Body of pancreas (tissue), 4 donors: ENCODE measurements around the gene ADGRV1. TPM values are rescaled to one million over a fixed set of nuclear protein-coding genes. Genes with fewer than 3 reads are reported as not detected.

Experiments used
- ATAC-seq: fragments of 150-250 bp; one replicate; pipeline ENCODE4 v1.9.1; 2016
- DNase-seq, 4 donors: peaks; one replicate each; pipeline ENCODE4 v3.0.0-alpha.2; 2019
- H3K27ac ChIP-seq, 4 donors: fragments of 200-600 bp; sonication (generic); 1 replicate in 3 of 4; 2 replicates in 1 of 4; pipeline versions ENCODE4 v1.5.1 to v1.6.1; 2016 to 2019; ENCODE audit warnings: mild to moderate bottlenecking in 1 of 4, mixed read lengths in 1 of 4, moderate library complexity in 1 of 4
- H3K27me3 ChIP-seq, 2 donors: fragments of 200-600 bp; sonication (generic); one replicate each; pipeline ENCODE4 v1.6.0; 2016; ENCODE audit warnings: mild to moderate bottlenecking in 1 of 2
- H3K36me3 ChIP-seq, 2 donors: fragments of 200-600 bp; sonication (generic); replicated peaks in 1 of 2; 2 replicates each; pipeline ENCODE4 v1.5.1; 2016; ENCODE audit warnings: low read depth in 2 of 2; ENCODE audit not compliant: insufficient read depth in 1 of 2
- H3K4me1 ChIP-seq: fragments of 200-600 bp; sonication (generic); one replicate; pipeline ENCODE4 v1.6.0; 2016
- H3K4me3 ChIP-seq, 2 donors: fragments of 200-600 bp; sonication (generic); 1 replicate in 1 of 2; 2 replicates in 1 of 2; pipeline ENCODE4 v1.5.1; 2016 to 2019
- H3K9me3 ChIP-seq, 3 donors: fragments of 200-600 bp; sonication (generic); 1 replicate in 2 of 3; 2 replicates in 1 of 3; pipeline ENCODE4 v1.5.1; 2016
- CTCF ChIP-seq, 7 experiments: fragments of 450-650 bp in 4 of 7; fragments of 200-600 bp in 3 of 7; sonication (generic) in 3 of 7; IDR thresholded peaks; one replicate each; pipeline ENCODE4 v1.5.1; 2016 to 2019; ENCODE audit warnings: antibody characterized with exemption in 7 of 7
- POLR2A ChIP-seq, 3 donors: fragments of 450-650 bp; IDR thresholded peaks; one replicate each; pipeline ENCODE4 v1.6.1; 2016; ENCODE audit warnings: antibody characterized with exemption in 3 of 3, mild to moderate bottlenecking in 2 of 3
- WGBS, 2 donors: methylation state at CpG; one replicate each; pipeline ENCODE4 v1.1.5; 2017; 5-methylcytosine and 5-hydroxymethylcytosine counted together
- intact Hi-C: fragments of 100-400 bp; cut with DNase I; formaldehyde crosslinking; loops from one replicate; pipeline ENCODE4 v1.15.1; 2023
- total RNA-seq, 2 donors: library from RNA; depleted of rRNA; stranded (reverse); fragments of >200 nt; gene quantifications; one replicate each; pipeline ENCODE4 v1.1.0, GENCODE V29; 2016

ADGRV1 gene
- total RNA-seq, 2 donors from 2014 or later = 19.2 to 21.4 TPM

- 84 to 95% methylated on average over 3 of the region's 3 CpGs for WGBS, 2 donors
- ATAC-seq (no peak), DNase-seq (no peak)
- H3K27ac ChIP-seq = no peak overlapping the region
- H3K9me3 ChIP-seq = no peaks in the 10 kb centered on the region
- intact Hi-C loops = no loop called here
- H3K4me1 ChIP-seq = no peaks in the 10 kb centered on the region
- H3K4me3 ChIP-seq = no peak overlapping the region
- TF ChIP-seq CTCF (IDR thresholded peaks at IDR 0.05) (no peak), POLR2A (IDR thresholded peaks at IDR 0.05) (no peak)
- no peaks in the 10 kb centered on the region for H3K36me3 ChIP-seq
- no peaks in the 10 kb centered on the region for H3K27me3 ChIP-seq
Measured at GRCh38 chr5:90985341-90985740, 426.7 kb downstream of the ADGRV1 start.

GRCh38 chr5:90987726-90988125 is 429.1 kb downstream of the ADGRV1 start:
- Histone ChIP-seq H3K9me3 (no peaks in the 10 kb centered on the region), H3K27ac (no peak overlapping the region), H3K4me3 (no peak overlapping the region), H3K36me3 (no peaks in the 10 kb centered on the region), H3K27me3 (no peaks in the 10 kb centered on the region), H3K4me1 (no peaks in the 10 kb centered on the region)
- 87 to 89% methylated on average over 4 of the region's 4 CpGs for WGBS, 2 donors
- TF ChIP-seq POLR2A (IDR thresholded peaks at IDR 0.05) (no peak), CTCF (IDR thresholded peaks at IDR 0.05) (no peak)
- intact Hi-C loops = no loop called here
- DNase-seq = no peak
- no peak for ATAC-seq

- DNase-seq = no peak
- ATAC-seq = no peak
- Histone ChIP-seq H3K27me3 (no peaks in the 10 kb centered on the region), H3K9me3 (no peaks in the 10 kb centered on the region), H3K4me3 (no peak overlapping the region), H3K27ac (no peak overlapping the region), H3K36me3 (no peaks in the 10 kb centered on the region), H3K4me1 (no peaks in the 10 kb centered on the region)
- intact Hi-C loops = no loop called here
- no peak for TF ChIP-seq POLR2A (IDR thresholded peaks at IDR 0.05)
- no peak for TF ChIP-seq CTCF (IDR thresholded peaks at IDR 0.05)
- 90 to 98% methylated on average over 1 of the region's 1 CpG for WGBS, 2 donors
Measured at GRCh38 chr5:90991201-90991600, 432.6 kb downstream of the ADGRV1 start.

- H3K27ac ChIP-seq = no peak overlapping the region
- no peaks in the 10 kb centered on the region for H3K9me3 ChIP-seq
- H3K27me3 ChIP-seq = no peaks in the 10 kb centered on the region
- TF ChIP-seq CTCF (IDR thresholded peaks at IDR 0.05) = no peak
- intact Hi-C loops = no loop called here
- DNase-seq = no peak
- H3K4me1 ChIP-seq = no peaks in the 10 kb centered on the region
- no peaks in the 10 kb centered on the region for H3K36me3 ChIP-seq
- ATAC-seq = no peak
- no peak overlapping the region for H3K4me3 ChIP-seq
Measured at GRCh38 chr5:90994796-90995195, 436.2 kb downstream of the ADGRV1 start.

- 90 to 100% methylated on average over 1 to 3 of the region's 3 CpGs for WGBS, 2 donors
- no peaks in the 10 kb centered on the region for H3K27me3 ChIP-seq
- ATAC-seq = no peak
Measured at GRCh38 chr5:90996089-90996488, 437.5 kb downstream of the ADGRV1 start.

More at GRCh38 chr5:90996089-90996488, 437.5 kb downstream of the ADGRV1 start:
- Histone ChIP-seq H3K4me1 (no peaks in the 10 kb centered on the region), H3K4me3 (no peak overlapping the region), H3K9me3 (no peaks in the 10 kb centered on the region), H3K36me3 (no peaks in the 10 kb centered on the region), H3K27ac (no peak overlapping the region)
- DNase-seq = no peak
- intact Hi-C loops = no loop called here
- no peak for TF ChIP-seq CTCF (IDR thresholded peaks at IDR 0.05)
- no peak for TF ChIP-seq POLR2A (IDR thresholded peaks at IDR 0.05)
